ENCODE data around the gene CDNF.

GRCh38 chr10:14821635-14822375 is 16.0 kb downstream of the CDNF start:
- TF ChIP-seq CTCF (IDR thresholded peaks at IDR 0.05) (no peak), POLR2A (IDR thresholded peaks at IDR 0.05) (no peak)
